Upper lobe of left lung (tissue), 6 donors: ENCODE measurements around the gene ACTRT2. TPM values are rescaled to one million over a fixed set of nuclear protein-coding genes. Genes with fewer than 3 reads are reported as not detected.

Experiments used
- ATAC-seq, 2 donors: fragments of 200-7000 bp; cut with Tn5 transposase; one replicate each; pipeline ENCODE4 v1.9.1; 2022; ENCODE audit warnings: mild to moderate bottlenecking in 2 of 2, moderate library complexity in 2 of 2; ENCODE audit not compliant: low FRiP score in 2 of 2
- DNase-seq, 2 donors: peaks; one replicate each; pipeline ENCODE4 v3.0.0-alpha.2; 2019 to 2020
- H3K27ac ChIP-seq, 4 donors: fragments of 200-600 bp; sonication (generic); one replicate each; pipeline ENCODE4 v1.5.1; 2016 to 2019
- H3K27me3 ChIP-seq, 4 donors: fragments of 200-600 bp; sonication (generic); one replicate each; pipeline ENCODE4 v1.5.1; 2017 to 2019
- H3K36me3 ChIP-seq, 4 donors: fragments of 200-600 bp; sonication (generic); one replicate each; pipeline ENCODE4 v1.5.1; 2016 to 2019
- H3K4me1 ChIP-seq, 4 donors: fragments of 200-600 bp; sonication (generic); one replicate each; pipeline ENCODE4 v1.5.1; 2018 to 2019
- H3K4me3 ChIP-seq, 4 donors: fragments of 200-600 bp; sonication (generic); one replicate each; pipeline ENCODE4 v1.5.1; 2017 to 2019; ENCODE audit warnings: mild to moderate bottlenecking in 2 of 4, moderate library complexity in 1 of 4
- H3K9me3 ChIP-seq, 4 donors: fragments of 200-600 bp; sonication (generic); one replicate each; pipeline ENCODE4 v1.5.1; 2018 to 2019
- EP300 ChIP-seq, 4 donors: sonication (generic); formaldehyde crosslinking; IDR thresholded peaks; one replicate each; pipeline ENCODE4 v1.5.1; 2017; ENCODE audit warnings: antibody characterized with exemption in 4 of 4, control low read depth in 2 of 4
- POLR2A ChIP-seq, 4 donors: fragments of 450-650 bp; IDR thresholded peaks; one replicate each; pipeline ENCODE4 v1.5.1; 2016 to 2017; ENCODE audit warnings: antibody characterized with exemption in 4 of 4, mild to moderate bottlenecking in 2 of 4
- POLR2AphosphoS5 ChIP-seq, 2 donors: sonication (generic); formaldehyde crosslinking; IDR thresholded peaks; one replicate each; pipeline ENCODE4 v1.5.1; 2017; ENCODE audit warnings: antibody characterized with exemption in 2 of 2
- WGBS, 2 donors: methylation state at CpG; one replicate each; pipeline ENCODE4 v1.1.5; 2017 to 2018; 5-methylcytosine and 5-hydroxymethylcytosine counted together
- total RNA-seq, 6 donors: library from RNA; depleted of rRNA in 4 of 6; stranded (reverse); fragments of >200 nt in 4 of 6; gene quantifications; one replicate each; pipeline versions ENCODE4 v1.1.0 to v1.2.1, GENCODE V29; 2016 to 2021
- TF ChIP-seq, protein P1 (sequence below), 6 experiments: fragments of 450-650 bp in 4 of 6; fragments of 200-600 bp in 2 of 6; sonication (generic) in 2 of 6; IDR thresholded peaks; one replicate each; pipeline ENCODE4 v1.5.1; 2016 to 2019; ENCODE audit warnings: antibody characterized with exemption in 6 of 6
- donor health status: DM: no; HTN: no; CAD: no; lungs with moderate emphysema.
- donor health status: DM: no; HTN: yes; CAD: no; lungs with severe emphysema.

ACTRT2 gene
- total RNA-seq, 6 donors from 2014 or later, result not detected

DNA sequence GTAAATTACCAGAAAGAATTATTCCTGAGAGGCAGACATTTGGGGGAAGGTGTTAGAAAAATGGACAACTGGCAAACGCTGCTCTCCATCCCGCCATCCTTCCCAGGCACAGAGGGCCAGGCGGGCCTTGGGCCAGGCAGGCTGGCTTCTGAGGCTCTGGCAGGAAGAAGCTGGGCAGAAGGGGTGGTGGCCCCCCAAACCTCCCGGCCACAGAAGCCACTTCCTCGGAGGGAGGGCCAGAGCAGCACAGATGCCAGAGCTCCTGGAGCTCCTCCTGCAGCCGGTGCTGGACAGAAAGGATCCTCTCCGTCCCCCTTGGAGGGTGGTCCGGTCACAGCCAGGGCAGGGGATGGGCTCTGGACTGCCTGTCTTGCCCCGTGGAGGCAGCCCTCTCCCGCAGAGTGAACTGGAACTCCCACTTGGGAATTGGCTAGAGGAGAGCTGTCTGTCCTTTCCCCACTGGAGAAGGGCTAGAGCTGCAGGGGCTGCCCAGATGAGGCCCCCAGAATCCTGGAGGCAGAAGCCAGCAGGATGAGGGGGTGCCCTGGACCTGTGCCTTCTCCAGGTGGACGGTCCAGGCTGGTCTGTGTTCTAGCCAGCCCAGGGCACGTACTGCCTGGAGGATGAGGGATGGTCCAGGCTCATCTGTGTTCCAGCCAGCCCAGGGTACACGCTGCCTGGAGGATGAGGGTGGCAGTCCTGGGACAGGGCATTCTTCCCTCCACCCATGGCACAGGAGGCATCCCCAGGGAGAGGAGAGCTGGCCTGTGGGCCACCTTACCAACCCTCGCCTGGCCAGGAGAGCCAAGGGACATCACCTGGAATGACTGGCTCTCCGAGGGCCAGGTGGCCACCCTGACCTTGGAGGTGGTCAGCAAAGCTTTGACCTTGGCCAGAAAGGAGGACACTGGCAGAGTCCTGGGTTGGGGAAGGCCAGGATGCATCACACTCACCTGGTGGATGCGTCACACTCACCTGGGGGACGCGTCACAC lies 47.4 kb upstream of the ACTRT2 start:
- DNase-seq (peak; percentile 15 to 57), ATAC-seq (no peak)
- WGBS, 2 donors, result 41 to 47% methylated on average over 6 to 18 of the region's 18 CpGs
- Histone ChIP-seq H3K9me3 (no peaks in the 10 kb centered on the region), H3K4me3 (no peak overlapping the region), H3K36me3 (no peaks in the 10 kb centered on the region), H3K27ac (no peak overlapping the region), H3K4me1 (no peaks in the 10 kb centered on the region), H3K27me3 (peaks cover 0 to 4% (median 0%) of the 10 kb centered on the region in 4 donors)
- TF ChIP-seq POLR2AphosphoS5 (IDR thresholded peaks at IDR 0.05), result no peak
- TF ChIP-seq, protein P1, sequence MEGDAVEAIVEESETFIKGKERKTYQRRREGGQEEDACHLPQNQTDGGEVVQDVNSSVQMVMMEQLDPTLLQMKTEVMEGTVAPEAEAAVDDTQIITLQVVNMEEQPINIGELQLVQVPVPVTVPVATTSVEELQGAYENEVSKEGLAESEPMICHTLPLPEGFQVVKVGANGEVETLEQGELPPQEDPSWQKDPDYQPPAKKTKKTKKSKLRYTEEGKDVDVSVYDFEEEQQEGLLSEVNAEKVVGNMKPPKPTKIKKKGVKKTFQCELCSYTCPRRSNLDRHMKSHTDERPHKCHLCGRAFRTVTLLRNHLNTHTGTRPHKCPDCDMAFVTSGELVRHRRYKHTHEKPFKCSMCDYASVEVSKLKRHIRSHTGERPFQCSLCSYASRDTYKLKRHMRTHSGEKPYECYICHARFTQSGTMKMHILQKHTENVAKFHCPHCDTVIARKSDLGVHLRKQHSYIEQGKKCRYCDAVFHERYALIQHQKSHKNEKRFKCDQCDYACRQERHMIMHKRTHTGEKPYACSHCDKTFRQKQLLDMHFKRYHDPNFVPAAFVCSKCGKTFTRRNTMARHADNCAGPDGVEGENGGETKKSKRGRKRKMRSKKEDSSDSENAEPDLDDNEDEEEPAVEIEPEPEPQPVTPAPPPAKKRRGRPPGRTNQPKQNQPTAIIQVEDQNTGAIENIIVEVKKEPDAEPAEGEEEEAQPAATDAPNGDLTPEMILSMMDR (IDR thresholded peaks at IDR 0.05), result no peak
- no peak for TF ChIP-seq POLR2A (IDR thresholded peaks at IDR 0.05)
- TF ChIP-seq EP300 (IDR thresholded peaks at IDR 0.05), result no peak

GRCh38 chr1:2974701-2975301 lies 46.5 kb upstream of the ACTRT2 start:
- no peaks in the 10 kb centered on the region for H3K4me1 ChIP-seq
- TF ChIP-seq POLR2A (IDR thresholded peaks at IDR 0.05) (no peak), POLR2AphosphoS5 (IDR thresholded peaks at IDR 0.05) (no peak), EP300 (IDR thresholded peaks at IDR 0.05) (no peak)
- TF ChIP-seq, protein P1 (IDR thresholded peaks at IDR 0.05), result no peak
- H3K27me3 ChIP-seq, result no peaks in the 10 kb centered on the region
- no peak overlapping the region for H3K27ac ChIP-seq
- no peak for ATAC-seq
- H3K36me3 ChIP-seq, result no peaks in the 10 kb centered on the region
- peak; percentile 17 to 50 for DNase-seq
- no peaks in the 10 kb centered on the region for H3K9me3 ChIP-seq
- H3K4me3 ChIP-seq, result no peak overlapping the region
- 78 to 88% methylated on average over 5 to 18 of the region's 18 CpGs for WGBS, 2 donors

DNA sequence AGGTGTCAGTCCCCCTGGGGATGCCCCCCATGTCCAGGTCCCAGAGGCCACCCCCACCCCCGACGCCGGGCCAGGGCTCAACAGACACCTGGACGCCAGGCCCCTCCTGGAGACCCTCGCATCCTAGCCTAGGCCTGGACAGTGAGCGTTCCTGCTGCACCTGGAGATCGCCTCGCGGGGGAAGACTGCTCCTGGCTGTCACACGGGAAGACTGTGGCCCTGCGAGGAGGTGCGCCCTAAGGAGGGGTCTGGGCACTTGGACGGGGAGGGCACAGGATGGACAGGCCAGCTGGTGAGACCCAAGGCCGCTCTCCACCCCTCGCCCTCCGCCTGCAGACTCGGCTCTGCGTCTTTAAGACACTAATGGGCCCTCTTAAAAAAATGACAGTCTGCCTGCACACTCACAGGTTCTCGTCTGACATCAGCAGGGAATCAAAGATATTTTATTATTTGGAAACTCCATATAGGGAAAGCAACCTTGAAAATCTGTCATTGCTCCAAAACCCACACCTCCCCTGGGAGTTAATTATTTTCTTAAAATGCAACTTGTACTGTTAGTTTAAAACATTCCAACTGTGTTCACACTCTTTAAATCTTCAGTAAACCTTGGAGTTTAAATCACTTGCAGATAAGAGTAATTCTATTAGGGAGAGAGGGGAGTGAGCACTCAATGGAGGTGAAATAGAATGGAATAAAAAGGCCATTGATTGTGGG lies 45.6 kb upstream of the ACTRT2 start:
- peak; percentile 18 to 77 for DNase-seq
- TF ChIP-seq POLR2AphosphoS5 (IDR thresholded peaks at IDR 0.05), result no peak
- TF ChIP-seq POLR2A (IDR thresholded peaks at IDR 0.05), result no peak
- no peak for TF ChIP-seq EP300 (IDR thresholded peaks at IDR 0.05)
- TF ChIP-seq, protein P1 (IDR thresholded peaks at IDR 0.05), result no peak
- no peak for ATAC-seq

DNA sequence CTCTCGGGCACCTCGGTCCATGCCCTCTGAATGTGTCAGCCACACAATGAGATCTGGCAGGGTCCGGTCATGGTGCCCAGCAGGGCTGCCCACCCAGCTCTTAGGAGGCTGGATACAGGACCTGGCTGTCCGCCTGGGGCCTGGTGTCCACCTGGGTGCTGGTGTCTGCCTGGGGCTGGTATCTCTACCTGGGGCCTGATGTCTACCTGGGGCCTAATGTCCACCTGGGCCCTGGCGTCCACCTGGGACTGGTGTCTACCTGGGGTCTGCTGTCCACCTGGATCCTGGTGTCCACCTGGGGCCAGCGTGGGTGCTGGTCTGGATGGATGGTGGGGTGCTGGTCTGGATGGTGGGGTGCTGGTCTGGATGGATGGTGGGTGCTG lies 45.1 kb upstream of the ACTRT2 start:
- no peak overlapping the region for H3K4me3 ChIP-seq
- H3K36me3 ChIP-seq, result no peaks in the 10 kb centered on the region
- TF ChIP-seq POLR2A (IDR thresholded peaks at IDR 0.05), result no peak
- TF ChIP-seq EP300 (IDR thresholded peaks at IDR 0.05), result no peak
- TF ChIP-seq, protein P1 (IDR thresholded peaks at IDR 0.05), result no peak
- TF ChIP-seq POLR2AphosphoS5 (IDR thresholded peaks at IDR 0.05), result no peak
- no peaks in the 10 kb centered on the region for H3K9me3 ChIP-seq
- no peak overlapping the region for H3K27ac ChIP-seq
- H3K27me3 ChIP-seq, result no peaks in the 10 kb centered on the region
- peak; percentile 18 to 45 for DNase-seq
- ATAC-seq, result no peak
- 77 to 78% methylated on average over 5 to 6 of the region's 6 CpGs for WGBS, 2 donors
- no peaks in the 10 kb centered on the region for H3K4me1 ChIP-seq

More for the DNA sequence above, 45.6 kb upstream of the ACTRT2 start:
- no peaks in the 10 kb centered on the region for H3K9me3 ChIP-seq
- no peak overlapping the region for H3K4me3 ChIP-seq
- H3K27ac ChIP-seq, result no peak overlapping the region
- H3K36me3 ChIP-seq, result no peaks in the 10 kb centered on the region
- no peaks in the 10 kb centered on the region for H3K27me3 ChIP-seq
- WGBS, 2 donors, result 63 to 69% methylated on average over 10 to 19 of the region's 19 CpGs
- H3K4me1 ChIP-seq, result no peaks in the 10 kb centered on the region
